Measurements from ENCODE around the gene OR51E1. TPM values are rescaled to one million over a fixed set of nuclear protein-coding genes. Genes with fewer than 3 reads are reported as not detected.

The OR51E1 gene
- total RNA-seq, 1 donor from 2014 or later = 1.4 TPM

DNA sequence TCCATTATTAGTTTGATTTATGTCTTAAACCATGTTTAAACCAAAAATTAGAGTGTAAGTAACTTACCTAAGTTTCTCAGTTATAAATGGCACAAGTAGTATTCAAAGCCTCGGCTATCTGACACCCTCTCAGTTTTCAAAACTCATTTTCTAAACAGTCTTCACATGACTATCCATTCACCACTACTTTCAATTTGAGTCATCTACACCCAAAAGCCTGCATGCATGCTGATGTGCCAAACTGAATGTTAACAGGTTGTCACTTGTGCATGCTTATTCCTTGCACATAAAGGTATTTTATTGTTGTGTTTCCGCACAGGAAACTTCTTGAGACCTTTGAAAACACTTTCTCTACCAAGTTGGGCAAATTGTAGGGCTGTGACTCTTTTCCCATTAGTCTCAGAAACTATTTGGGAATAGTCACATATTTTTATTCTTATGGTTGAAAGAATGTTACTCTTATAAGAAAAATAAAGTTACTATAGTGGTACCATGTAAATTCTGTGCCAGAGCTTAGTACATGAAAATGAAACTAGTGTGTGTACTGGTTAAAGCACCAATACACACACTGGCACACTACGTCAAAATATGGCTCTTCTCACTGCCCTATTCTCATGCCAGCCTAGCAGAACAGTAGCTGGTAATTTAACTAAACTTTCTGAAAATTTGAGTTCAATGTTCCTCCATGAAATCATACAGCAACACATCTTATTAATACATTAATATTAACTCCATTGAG is 56.1 kb downstream of the OR51E1 start:
- intact Hi-C loops (cut with DNase I) = no loop called here
- ATAC-seq (ENCODE audit: poor library complexity) (no peak), DNase-seq (no peak)

DNA sequence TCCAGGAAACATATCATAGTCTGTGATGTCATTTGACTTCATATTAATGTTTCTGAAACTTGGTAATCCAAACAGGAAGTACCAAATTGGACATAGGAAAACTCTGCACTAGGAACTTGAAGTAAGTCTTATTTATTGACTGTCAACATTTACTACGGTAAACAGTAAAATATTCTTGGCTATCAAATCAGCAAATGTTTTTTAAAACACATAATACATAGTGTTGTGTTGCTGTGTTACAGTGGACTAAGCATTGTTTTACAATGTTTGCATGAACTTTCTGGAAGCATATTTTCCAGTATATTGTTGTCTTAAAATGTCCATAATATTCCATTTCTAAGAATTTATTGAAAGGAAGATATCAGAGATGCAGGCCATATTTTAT is 56.6 kb downstream of the OR51E1 start:
- ATAC-seq (ENCODE audit: poor library complexity) (no peak), DNase-seq (no peak)
- intact Hi-C loops (cut with DNase I) = no loop called here

DNA sequence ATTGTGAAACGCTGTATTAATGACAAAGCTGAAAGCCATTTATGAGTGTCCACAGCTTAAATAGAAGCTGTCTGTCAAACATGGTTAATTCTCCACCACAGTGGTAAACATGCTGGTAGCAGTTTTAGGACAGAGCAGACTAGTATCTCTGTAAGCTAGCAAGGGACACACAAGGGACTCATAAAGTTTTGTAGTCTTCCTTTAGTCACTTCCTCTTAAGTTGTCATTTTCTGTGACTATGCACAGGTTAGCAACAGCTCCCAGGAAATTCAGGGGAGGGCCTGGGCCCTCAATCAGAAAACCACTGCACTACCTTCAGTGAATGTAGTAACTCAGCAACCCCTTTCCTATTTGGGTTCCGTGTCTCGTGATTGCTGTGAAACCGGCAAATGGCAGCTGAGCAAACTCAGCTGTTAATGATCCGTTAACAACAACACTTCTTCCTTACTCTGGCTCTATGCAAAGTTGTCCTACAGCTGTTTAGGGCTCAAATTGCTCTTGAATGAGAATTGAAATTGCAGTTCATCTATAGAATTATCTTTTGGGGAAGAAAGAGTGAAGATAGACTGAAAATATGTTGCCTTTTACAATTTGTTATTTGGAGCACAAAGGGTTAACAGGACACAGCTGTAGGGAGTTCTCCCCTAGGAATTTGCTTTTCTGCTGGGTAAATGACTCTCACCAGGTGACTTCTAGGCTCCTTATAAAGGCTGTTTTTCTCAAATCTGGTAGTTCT is 60.4 kb downstream of the OR51E1 start, which contains the start of gene MMP26:
MMP26 (plus strand) TSS at position 731 of the 736 bp plus-strand sequence.
- intact Hi-C loops (cut with DNase I) = no loop called here
- DNase-seq (no peak), ATAC-seq (ENCODE audit: poor library complexity) (no peak)

DNA sequence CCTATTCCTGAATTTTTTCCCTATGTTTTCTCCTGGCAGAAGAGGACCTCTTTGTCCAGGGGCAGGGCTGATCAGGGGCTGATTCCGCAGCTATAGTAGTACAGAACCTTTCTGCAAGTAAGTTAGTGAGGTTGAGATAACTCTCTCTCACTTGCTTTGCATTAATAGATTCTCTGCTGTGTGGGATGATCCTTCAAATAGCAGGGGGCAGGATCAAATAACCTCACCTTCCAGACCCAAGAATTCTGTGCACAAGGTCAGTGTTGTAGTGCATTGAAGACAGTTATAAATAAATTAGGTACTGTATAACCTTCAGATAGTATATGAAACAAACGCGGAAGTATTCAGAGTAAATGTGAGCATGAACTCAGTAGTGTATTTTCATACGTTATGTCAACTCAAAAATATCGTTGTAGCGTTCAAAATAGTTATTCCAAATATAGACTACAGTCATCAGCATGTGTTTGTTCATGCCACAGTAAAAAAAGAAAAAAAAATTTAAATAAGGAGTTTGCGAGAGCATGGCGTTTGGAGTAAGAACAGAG is 61.1 kb downstream of the OR51E1 start:
- ATAC-seq (ENCODE audit: poor library complexity) (no peak), DNase-seq (no peak)
- intact Hi-C loops (cut with DNase I) = no loop called here

Other genes with a start within 250 kb of the OR51E1 start
- not detected for gene OR52K2, start 194.7 kb upstream of the OR51E1 start, total RNA-seq
- gene OR52K1, start 161.3 kb upstream of the OR51E1 start, total RNA-seq = not detected
- gene OR52M1, start 98.8 kb upstream of the OR51E1 start, total RNA-seq = not detected
- gene OR52I2, start 62.2 kb upstream of the OR51E1 start, total RNA-seq = not detected
- gene OR52I1, start 49.9 kb upstream of the OR51E1 start, total RNA-seq = not detected
- gene TRIM68, start 35.8 kb upstream of the OR51E1 start, total RNA-seq = 11.0 TPM
- gene OR51D1, start 6.5 kb upstream of the OR51E1 start, total RNA-seq = not detected
- gene OR51E2, start 53.9 kb downstream of the OR51E1 start, total RNA-seq = 0.13 TPM
- gene MMP26, start 60.8 kb downstream of the OR51E1 start, total RNA-seq = not detected
- gene OR51F1, start 126.0 kb downstream of the OR51E1 start, total RNA-seq = not detected
- not detected for gene OR52R1, start 160.4 kb downstream of the OR51E1 start, total RNA-seq
- gene OR51F2, start 177.3 kb downstream of the OR51E1 start, total RNA-seq = not detected
- gene OR51S1, start 205.2 kb downstream of the OR51E1 start, total RNA-seq = not detected
- gene OR51T1, start 237.9 kb downstream of the OR51E1 start, total RNA-seq = not detected

All from Right ventricle myocardium superior (tissue), 1 donor.